Measurements from ENCODE around the gene TMPRSS12. TPM values are rescaled to one million over a fixed set of nuclear protein-coding genes. Genes with fewer than 3 reads are reported as not detected.

Gene TMPRSS12
- total RNA-seq, 1 donor from 2014 or later: not detected

DNA sequence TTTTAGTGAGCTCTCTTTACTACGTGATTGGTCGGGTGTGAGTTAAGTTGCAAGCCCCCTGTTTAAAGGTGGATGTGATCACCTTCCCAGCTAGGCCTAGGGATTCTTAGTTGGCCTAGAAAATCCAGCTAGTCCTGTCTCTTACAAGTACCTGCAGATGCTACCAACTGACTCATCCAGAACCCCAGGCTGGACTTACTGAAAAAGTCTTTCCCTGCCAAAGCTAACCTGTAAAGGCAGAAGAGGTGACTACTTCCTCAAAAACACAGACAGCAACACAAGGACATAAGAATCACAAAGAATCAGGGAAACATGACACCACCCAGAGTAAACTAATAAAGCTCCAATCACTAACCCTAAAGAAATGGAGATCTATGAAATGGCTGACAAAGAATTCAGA, 70.5 kb downstream of the TMPRSS12 start:
- Histone ChIP-seq H3K27ac (no peak overlapping the region), H3K9ac (no peak overlapping the region), H3K4me1 (no peaks in the 10 kb centered on the region), H3K79me2 (ENCODE audit: low read depth) (no peaks in the 10 kb centered on the region), H3K27me3 (no peaks in the 10 kb centered on the region), H3F3A (ENCODE audit: low read depth) (no peaks in the 10 kb centered on the region), H3K9me3 (ENCODE audit: low read depth) (peaks cover 11% of the 10 kb centered on the region), H3K36me3 (no peaks in the 10 kb centered on the region), H4K20me1 (ENCODE audit: low read depth) (no peaks in the 10 kb centered on the region), H3K4me3 (no peak overlapping the region), H3K4me2 (no peak overlapping the region), H2AFZ (replicated peaks) (no peak overlapping the region)
- TF ChIP-seq, protein P1, sequence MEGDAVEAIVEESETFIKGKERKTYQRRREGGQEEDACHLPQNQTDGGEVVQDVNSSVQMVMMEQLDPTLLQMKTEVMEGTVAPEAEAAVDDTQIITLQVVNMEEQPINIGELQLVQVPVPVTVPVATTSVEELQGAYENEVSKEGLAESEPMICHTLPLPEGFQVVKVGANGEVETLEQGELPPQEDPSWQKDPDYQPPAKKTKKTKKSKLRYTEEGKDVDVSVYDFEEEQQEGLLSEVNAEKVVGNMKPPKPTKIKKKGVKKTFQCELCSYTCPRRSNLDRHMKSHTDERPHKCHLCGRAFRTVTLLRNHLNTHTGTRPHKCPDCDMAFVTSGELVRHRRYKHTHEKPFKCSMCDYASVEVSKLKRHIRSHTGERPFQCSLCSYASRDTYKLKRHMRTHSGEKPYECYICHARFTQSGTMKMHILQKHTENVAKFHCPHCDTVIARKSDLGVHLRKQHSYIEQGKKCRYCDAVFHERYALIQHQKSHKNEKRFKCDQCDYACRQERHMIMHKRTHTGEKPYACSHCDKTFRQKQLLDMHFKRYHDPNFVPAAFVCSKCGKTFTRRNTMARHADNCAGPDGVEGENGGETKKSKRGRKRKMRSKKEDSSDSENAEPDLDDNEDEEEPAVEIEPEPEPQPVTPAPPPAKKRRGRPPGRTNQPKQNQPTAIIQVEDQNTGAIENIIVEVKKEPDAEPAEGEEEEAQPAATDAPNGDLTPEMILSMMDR (IDR thresholded peaks at IDR 0.05): no peak
- TF ChIP-seq EZH2phosphoT487 (IDR thresholded peaks at IDR 0.05): no peak
- no peak for TF ChIP-seq EZH2 (IDR thresholded peaks at IDR 0.05)
- DNase-seq (ENCODE audit: low spot score): no peak
- Mint-ChIP-seq H3K27ac (no peak overlapping the region), H3K36me3 (no peaks in the 10 kb centered on the region), H3K4me3 (no peak overlapping the region), H3K27me3 (ENCODE audit: insufficient read depth, low read depth) (no peaks in the 10 kb centered on the region), H3K9me3 (peaks cover 41% of the 10 kb centered on the region), H3K4me1 (no peaks in the 10 kb centered on the region)

DNA sequence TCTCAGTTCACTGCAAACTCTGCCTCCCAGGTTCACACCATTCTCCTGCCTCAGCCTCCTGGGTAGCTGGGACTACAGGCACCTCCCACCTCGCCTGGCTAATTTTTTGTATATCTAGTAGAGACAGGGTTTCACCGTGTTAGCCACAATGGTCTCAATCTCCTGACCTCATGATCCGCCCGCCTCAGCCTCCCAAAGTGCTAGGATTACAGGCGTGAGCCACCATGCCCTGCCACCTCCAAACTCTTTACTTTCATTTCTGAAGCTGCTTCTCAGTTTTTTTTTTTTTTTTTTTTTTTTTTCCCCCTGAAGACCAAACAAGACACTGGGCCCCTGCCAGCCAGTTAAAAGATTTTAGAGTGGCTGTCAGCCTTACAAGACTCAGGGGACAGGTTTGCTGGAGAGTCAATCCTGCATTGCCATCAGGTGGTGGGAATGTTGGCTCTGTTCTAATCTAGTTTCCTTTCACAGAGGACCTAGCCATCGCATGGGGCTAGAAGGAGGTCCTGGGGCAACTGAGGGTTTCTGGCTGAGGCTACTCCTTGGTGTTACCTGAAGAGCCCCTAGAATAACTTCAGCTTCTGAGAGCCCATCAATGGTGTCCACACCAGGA, 72.3 kb downstream of the TMPRSS12 start:
- no peak overlapping the region for H3K4me3 ChIP-seq
- H3K4me2 ChIP-seq: no peak overlapping the region
- no peak overlapping the region for H2AFZ ChIP-seq (replicated peaks)
- peaks cover 11% of the 10 kb centered on the region for H3K9me3 ChIP-seq (ENCODE audit: low read depth)
- no peak overlapping the region for H3K27ac ChIP-seq
- no peak for DNase-seq (ENCODE audit: low spot score)
- H3K79me2 ChIP-seq (ENCODE audit: low read depth): no peaks in the 10 kb centered on the region
- H3K4me1 ChIP-seq: peaks cover 7% of the 10 kb centered on the region
- H3K4me1 Mint-ChIP-seq: no peaks in the 10 kb centered on the region
- peaks cover 45% of the 10 kb centered on the region for H3K9me3 Mint-ChIP-seq
- no peaks in the 10 kb centered on the region for H3K27me3 ChIP-seq
- H4K20me1 ChIP-seq (ENCODE audit: low read depth): no peaks in the 10 kb centered on the region
- no peaks in the 10 kb centered on the region for H3F3A ChIP-seq (ENCODE audit: low read depth)
- no peak overlapping the region for H3K27ac Mint-ChIP-seq
- H3K9ac ChIP-seq: no peak overlapping the region
- no peaks in the 10 kb centered on the region for H3K36me3 ChIP-seq
- no peak overlapping the region for H3K4me3 Mint-ChIP-seq
- TF ChIP-seq, protein P1 (IDR thresholded peaks at IDR 0.05): no peak
- TF ChIP-seq EZH2phosphoT487 (IDR thresholded peaks at IDR 0.05) (no peak), EZH2 (IDR thresholded peaks at IDR 0.05) (no peak)
- no peaks in the 10 kb centered on the region for H3K36me3 Mint-ChIP-seq
- peaks cover 1% of the 10 kb centered on the region for H3K27me3 Mint-ChIP-seq (ENCODE audit: insufficient read depth, low read depth)

DNA sequence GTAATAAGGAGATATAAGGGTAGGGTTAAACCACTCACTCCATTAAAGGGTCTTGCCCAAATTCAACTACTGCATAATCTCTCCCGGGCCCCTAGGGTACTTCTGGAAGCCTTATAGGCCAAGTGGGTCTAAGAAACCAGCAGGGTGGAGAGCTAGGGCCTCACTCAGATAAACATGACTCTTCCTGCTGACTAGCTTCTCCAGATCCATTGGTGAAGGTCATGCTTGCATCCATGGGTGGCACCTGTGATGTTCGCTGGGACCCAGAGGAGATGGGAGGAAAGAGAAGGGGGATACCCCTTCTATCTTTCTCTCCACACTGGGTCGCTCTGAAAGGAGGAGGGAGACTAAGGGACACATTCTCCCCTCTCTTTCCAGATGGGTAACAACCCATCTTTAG, 73.6 kb downstream of the TMPRSS12 start:
- Mint-ChIP-seq H3K27me3 (ENCODE audit: insufficient read depth, low read depth) (peaks cover 2% of the 10 kb centered on the region), H3K4me3 (no peak overlapping the region), H3K4me1 (no peaks in the 10 kb centered on the region), H3K27ac (no peak overlapping the region), H3K9me3 (peaks cover 41% of the 10 kb centered on the region), H3K36me3 (no peaks in the 10 kb centered on the region)
- Histone ChIP-seq H3K36me3 (no peaks in the 10 kb centered on the region), H3K79me2 (ENCODE audit: low read depth) (no peaks in the 10 kb centered on the region), H3K27ac (no peak overlapping the region), H4K20me1 (ENCODE audit: low read depth) (no peaks in the 10 kb centered on the region), H3F3A (ENCODE audit: low read depth) (peaks cover 3% of the 10 kb centered on the region), H3K4me1 (peaks cover 10% of the 10 kb centered on the region), H3K4me3 (no peak overlapping the region), H3K9me3 (ENCODE audit: low read depth) (peaks cover 11% of the 10 kb centered on the region), H3K9ac (no peak overlapping the region), H3K27me3 (no peaks in the 10 kb centered on the region), H2AFZ (replicated peaks) (no peak overlapping the region), H3K4me2 (no peak overlapping the region)
- no peak for DNase-seq (ENCODE audit: low spot score)
- TF ChIP-seq EZH2phosphoT487 (IDR thresholded peaks at IDR 0.05) (no peak), EZH2 (IDR thresholded peaks at IDR 0.05) (no peak)
- TF ChIP-seq, protein P1 (IDR thresholded peaks at IDR 0.05): no peak

All from neural progenitor cell (in vitro differentiated cells).